ENCODE data around the gene ATP4B.

GRCh38 chr13:113633485-113633873, 24.5 kb downstream of the ATP4B start:
- TF ChIP-seq CTCF (IDR thresholded peaks at IDR 0.05), result no peak
- no peak for TF ChIP-seq POLR2A (IDR thresholded peaks at IDR 0.05)
